Measurements from ENCODE around the gene ZNF385D.

Gene ZNF385D

GRCh38 chr3:21649519-21649918, 101.5 kb downstream of the ZNF385D start:
- POLR2A ChIA-PET, result no interaction called here

GRCh38 chr3:21647961-21648360, 103.0 kb downstream of the ZNF385D start:
- H3K4me3 ChIP-seq (ENCODE audit: low read depth, low read length), result no peak overlapping the region
- no peak for DNase-seq (ENCODE audit: low read depth, low spot score)
- ChIA-PET CTCF (no interaction called here), POLR2A (no interaction called here)
- no peak for TF ChIP-seq CTCF (IDR thresholded peaks at IDR 0.05; ENCODE audit: insufficient read depth, low read length, missing control alignments)

More at GRCh38 chr3:21649519-21649918, 101.5 kb downstream of the ZNF385D start:
- no peak for TF ChIP-seq CTCF (IDR thresholded peaks at IDR 0.05; ENCODE audit: insufficient read depth, low read length, missing control alignments)
- CTCF ChIA-PET, result no interaction called here
- no peak for DNase-seq (ENCODE audit: low read depth, low spot score)
- no peak overlapping the region for H3K4me3 ChIP-seq (ENCODE audit: low read depth, low read length)

- CTCF ChIA-PET, result interaction anchor here (1.6 kb wide), 1 partner anchor 23 kb away, joined by 3 read pairs; no protein-coding TSS in a partner anchor
- no peak overlapping the region for H3K4me3 ChIP-seq (ENCODE audit: low read depth, low read length)
- DNase-seq (ENCODE audit: low read depth, low spot score), result no peak
- POLR2A ChIA-PET, result no interaction called here
- TF ChIP-seq CTCF (IDR thresholded peaks at IDR 0.05; ENCODE audit: insufficient read depth, low read length, missing control alignments), result no peak
Measured at GRCh38 chr3:21645121-21645897, 105.7 kb downstream of the ZNF385D start.

DNA sequence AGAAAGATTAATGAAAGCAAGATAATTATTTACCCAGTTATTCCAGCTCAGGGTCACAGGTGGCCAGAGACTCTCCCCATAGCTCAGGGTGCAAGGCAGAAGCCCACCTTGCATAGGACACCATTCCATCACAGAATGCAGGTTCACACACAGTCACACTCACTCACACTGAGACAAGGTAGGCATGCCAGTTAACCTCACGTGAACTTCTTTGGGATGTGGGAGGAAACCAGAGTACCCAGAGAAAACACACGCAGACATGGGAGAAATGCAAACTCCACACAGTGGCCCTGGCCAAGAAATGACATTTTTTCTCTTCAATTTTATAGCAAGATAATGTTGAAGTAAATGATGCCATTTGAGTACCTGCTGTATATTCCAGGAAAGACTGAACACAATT, 106.7 kb downstream of the ZNF385D start:
- CTCF ChIA-PET, result no interaction called here
- DNase-seq (ENCODE audit: low read depth, low spot score), result no peak

GRCh38 chr3:21643752-21644151, 107.3 kb downstream of the ZNF385D start:
- no peak for TF ChIP-seq CTCF (IDR thresholded peaks at IDR 0.05; ENCODE audit: insufficient read depth, low read length, missing control alignments)
- no peak overlapping the region for H3K4me3 ChIP-seq (ENCODE audit: low read depth, low read length)
- DNase-seq (ENCODE audit: low read depth, low spot score), result no peak
- ChIA-PET POLR2A (no interaction called here), CTCF (no interaction called here)

More for the DNA sequence above, 106.7 kb downstream of the ZNF385D start:
- POLR2A ChIA-PET, result no interaction called here
- no peak for TF ChIP-seq CTCF (IDR thresholded peaks at IDR 0.05; ENCODE audit: insufficient read depth, low read length, missing control alignments)
- no peak overlapping the region for H3K4me3 ChIP-seq (ENCODE audit: low read depth, low read length)

DNA sequence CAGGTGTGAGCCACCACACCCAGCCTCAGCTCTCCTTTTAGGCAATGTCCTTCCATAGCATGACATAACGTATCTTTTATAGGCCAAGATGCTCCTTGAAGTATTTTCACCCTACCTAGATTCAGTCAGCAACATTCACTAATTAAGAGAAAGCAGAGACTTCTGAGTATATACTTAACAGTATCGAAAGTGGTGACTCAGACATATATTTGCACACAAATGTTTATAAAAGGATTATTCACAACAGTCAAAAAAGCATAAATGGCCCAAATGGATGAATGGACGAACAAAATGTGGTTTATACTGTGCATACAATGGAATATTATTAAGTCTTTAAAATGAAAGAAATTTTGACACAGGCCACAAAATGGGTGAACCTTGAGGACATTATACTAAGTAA, 108.6 kb downstream of the ZNF385D start:
- no peak for TF ChIP-seq CTCF (IDR thresholded peaks at IDR 0.05; ENCODE audit: insufficient read depth, low read length, missing control alignments)
- DNase-seq (ENCODE audit: low read depth, low spot score), result no peak
- ChIA-PET CTCF (no interaction called here), POLR2A (no interaction called here)
- H3K4me3 ChIP-seq (ENCODE audit: low read depth, low read length), result no peak overlapping the region

Measured in AG04449 (cell line).